OCI-LY7 (cell line): ENCODE data around the gene KIAA0232.
"Not testable (repeated sequence)": the region's sequence is repeated elsewhere in the genome, so short reads cannot be mapped to it uniquely, and the experiment has no call there.

Experiments
- EZH2phosphoT487 ChIP-seq: fragments of 200-600 bp; sonication (generic); IDR thresholded peaks from 2 replicates; pipeline ENCODE4 v1.6.1; 2018; ENCODE audit warnings: low read depth, borderline replicate concordance, mild to moderate bottlenecking, mixed run types, antibody characterized with exemption, low read length, moderate library complexity, mixed read lengths
- TF ChIP-seq, protein P1 (sequence below): fragments of 200-600 bp; sonication (generic); conservative IDR thresholded peaks from 2 replicates; pipeline ENCODE4 v1.5.1; 2014; ENCODE audit warnings: mild to moderate bottlenecking, antibody characterized with exemption, low read length, moderate library complexity, mixed read lengths

DNA sequence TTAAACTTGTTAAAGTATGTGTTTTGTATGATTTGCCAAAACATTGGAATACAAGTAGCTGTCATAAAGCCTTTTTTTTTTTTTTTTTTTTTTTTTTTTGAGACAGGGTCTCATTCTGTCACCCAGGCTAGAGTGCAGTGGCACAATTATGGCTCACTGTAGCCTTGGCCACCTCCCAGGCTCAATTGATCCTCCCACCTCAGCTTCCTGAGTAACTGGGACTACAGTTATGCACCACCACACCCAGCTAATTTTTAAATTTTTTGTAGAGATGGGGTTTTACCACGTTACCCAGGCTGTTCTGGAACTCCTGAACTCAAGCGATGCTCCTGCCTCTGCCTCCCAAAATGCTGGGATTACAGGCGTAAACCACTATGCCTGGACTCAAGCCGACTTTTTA, 8.7 kb downstream of the KIAA0232 start:
- TF ChIP-seq, protein P1, sequence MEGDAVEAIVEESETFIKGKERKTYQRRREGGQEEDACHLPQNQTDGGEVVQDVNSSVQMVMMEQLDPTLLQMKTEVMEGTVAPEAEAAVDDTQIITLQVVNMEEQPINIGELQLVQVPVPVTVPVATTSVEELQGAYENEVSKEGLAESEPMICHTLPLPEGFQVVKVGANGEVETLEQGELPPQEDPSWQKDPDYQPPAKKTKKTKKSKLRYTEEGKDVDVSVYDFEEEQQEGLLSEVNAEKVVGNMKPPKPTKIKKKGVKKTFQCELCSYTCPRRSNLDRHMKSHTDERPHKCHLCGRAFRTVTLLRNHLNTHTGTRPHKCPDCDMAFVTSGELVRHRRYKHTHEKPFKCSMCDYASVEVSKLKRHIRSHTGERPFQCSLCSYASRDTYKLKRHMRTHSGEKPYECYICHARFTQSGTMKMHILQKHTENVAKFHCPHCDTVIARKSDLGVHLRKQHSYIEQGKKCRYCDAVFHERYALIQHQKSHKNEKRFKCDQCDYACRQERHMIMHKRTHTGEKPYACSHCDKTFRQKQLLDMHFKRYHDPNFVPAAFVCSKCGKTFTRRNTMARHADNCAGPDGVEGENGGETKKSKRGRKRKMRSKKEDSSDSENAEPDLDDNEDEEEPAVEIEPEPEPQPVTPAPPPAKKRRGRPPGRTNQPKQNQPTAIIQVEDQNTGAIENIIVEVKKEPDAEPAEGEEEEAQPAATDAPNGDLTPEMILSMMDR = not testable (repeated sequence)
- not testable (repeated sequence) for TF ChIP-seq EZH2phosphoT487
